ENCODE measurements around the gene FARP2.

DNA sequence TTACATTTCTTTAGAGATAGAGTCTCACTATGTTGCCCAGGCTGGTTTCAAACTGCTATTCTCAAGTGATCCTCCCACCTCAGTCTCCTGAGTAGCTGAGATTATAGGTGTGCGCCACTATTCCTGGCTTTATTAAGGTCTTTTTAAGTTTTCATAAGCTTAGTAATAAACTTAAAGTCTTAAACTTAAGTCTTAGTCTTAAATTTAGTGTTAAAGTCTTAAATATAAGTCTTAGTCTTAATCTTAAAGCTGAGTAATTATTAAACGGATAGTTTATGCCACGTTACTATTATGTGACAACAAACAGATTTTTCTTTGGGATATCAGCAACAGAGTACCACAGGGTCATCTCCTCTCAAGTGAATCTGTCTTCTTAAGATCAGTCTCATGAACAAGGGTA, 12.6 kb downstream of the FARP2 start:
- TF ChIP-seq, protein P1, sequence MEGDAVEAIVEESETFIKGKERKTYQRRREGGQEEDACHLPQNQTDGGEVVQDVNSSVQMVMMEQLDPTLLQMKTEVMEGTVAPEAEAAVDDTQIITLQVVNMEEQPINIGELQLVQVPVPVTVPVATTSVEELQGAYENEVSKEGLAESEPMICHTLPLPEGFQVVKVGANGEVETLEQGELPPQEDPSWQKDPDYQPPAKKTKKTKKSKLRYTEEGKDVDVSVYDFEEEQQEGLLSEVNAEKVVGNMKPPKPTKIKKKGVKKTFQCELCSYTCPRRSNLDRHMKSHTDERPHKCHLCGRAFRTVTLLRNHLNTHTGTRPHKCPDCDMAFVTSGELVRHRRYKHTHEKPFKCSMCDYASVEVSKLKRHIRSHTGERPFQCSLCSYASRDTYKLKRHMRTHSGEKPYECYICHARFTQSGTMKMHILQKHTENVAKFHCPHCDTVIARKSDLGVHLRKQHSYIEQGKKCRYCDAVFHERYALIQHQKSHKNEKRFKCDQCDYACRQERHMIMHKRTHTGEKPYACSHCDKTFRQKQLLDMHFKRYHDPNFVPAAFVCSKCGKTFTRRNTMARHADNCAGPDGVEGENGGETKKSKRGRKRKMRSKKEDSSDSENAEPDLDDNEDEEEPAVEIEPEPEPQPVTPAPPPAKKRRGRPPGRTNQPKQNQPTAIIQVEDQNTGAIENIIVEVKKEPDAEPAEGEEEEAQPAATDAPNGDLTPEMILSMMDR (IDR thresholded peaks at IDR 0.05), result no peak
- TF ChIP-seq POLR2A (IDR thresholded peaks at IDR 0.05; ENCODE audit: low read depth) (no peak), POLR2AphosphoS5 (IDR thresholded peaks at IDR 0.05) (no peak), EP300 (IDR thresholded peaks at IDR 0.05) (no peak)

Data from esophagus muscularis mucosa (tissue), 4 donors.